OCI-M2 (cell line): ENCODE results near the gene INPP5B.
"Not testable (repeated sequence)": the region's sequence is repeated elsewhere in the genome, so short reads cannot be mapped to it uniquely, and the experiment has no call there.

ENCODE experiments used
- DNase-seq: peaks from one replicate; lab custom pipeline; 2025; ENCODE audit not compliant: unreplicated experiment; lab: John Stamatoyannopoulos, UW

INPP5B gene

GRCh38 chr1:37915476-37916093 lies 31.3 kb downstream of the INPP5B start:
- DNase-seq: no peak

DNA sequence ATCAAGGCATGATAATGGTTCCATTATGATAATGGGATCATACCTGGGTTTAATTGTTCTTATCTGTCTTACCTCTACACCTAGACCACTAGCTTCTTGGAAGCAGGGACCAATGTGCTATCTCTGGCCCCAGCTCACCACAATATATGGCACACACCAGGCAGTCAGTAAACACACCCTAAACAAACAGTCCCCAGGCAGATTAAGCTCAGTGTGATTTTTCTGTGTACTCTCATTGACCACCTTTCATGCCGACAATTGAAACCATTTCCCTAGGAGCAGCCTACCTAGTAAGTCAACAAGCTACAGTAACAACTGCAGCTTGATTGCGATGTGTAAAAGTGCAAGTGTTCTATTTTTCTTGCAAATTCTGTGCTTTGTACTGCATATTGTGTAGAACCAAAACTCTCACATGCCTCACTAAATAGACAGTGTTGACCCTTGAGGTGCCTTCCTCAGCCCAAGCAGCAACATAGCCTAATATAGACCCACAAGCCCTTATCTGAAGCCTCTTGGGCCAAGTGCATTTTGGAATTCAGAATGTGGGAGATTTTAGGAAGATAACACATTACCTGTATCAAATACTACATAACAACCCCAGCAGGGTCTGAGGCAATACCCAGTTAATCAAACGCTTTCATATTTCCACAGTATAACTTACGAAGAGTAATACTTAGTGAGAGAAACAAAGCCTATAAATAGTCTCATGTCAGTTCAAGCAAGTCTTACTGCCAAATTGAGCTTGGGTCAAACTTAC lies 32.0 kb downstream of the INPP5B start:
- DNase-seq: no peak

DNA sequence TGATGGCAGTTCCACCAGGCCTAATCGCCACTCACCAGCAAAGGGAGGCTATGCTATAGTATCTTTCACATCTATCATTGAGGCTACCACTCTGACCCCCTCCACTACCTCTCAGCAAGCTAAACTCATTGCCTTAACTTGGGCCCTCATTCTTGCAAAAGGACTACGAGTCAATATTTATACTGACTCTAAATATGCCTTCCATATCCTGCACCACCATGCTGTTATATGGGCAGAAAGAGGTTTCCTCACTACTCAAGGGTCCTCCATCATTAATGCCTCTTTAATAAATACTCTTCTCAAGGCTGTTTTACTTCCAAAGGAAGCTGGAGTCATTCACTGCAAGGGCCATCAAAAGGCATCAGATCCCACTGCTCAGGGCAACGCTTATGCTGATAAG lies 35.4 kb downstream of the INPP5B start:
- DNase-seq: not testable (repeated sequence)

DNA sequence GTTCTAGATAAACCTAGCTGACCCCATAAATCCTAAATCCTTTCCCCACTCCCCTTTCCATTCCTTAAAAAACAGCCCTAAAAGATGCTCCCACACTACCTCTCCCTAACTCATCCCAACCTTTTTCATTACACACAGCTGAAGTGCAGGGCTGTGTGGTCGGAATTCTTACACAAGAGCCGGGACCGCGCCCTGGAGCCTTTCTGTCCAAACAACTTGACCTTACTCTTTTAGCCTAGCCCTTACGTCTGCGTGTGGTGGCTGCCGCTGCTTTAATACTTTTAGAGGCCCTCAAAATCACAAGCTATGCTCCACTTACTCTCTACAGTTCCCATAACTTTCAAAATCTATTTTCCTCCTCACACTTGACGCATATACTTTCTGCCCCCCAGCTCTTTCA lies 36.0 kb downstream of the INPP5B start:
- DNase-seq: not testable (repeated sequence)

GRCh38 chr1:37908531-37908930 lies 38.3 kb downstream of the INPP5B start:
- not testable (repeated sequence) for DNase-seq

DNA sequence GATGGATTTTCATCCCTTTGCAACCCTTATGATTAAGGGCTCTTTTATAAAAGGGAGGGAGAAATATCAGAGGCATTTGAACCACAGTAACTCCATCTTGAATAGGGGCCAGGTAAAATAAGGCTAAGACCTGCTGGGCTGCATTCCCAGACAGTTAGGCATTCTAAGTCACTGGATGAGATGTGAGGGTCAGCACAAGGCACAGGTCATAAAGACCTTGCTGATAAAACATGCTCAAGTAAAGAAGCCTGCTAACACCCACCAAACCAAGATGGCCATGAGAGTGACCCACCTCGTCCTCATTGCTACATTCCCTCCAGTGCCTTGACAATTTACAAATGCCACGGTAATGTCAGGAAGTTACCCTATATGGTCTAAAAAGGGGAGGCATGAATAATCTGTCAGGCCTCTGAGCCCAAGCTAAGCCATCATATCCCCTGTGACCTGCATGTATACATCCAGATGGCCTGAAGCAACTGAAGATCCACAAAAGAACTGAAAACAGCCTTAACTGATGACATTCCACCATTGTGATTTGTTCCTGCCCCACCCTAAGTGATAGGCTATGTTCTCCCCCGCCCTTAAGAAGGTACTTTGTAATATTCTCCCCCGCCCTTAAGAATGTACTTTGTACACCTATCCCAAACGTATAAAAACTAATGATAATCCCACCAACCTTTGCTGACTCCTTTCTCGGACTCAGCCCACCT lies 39.3 kb downstream of the INPP5B start:
- DNase-seq: not testable (repeated sequence)

DNA sequence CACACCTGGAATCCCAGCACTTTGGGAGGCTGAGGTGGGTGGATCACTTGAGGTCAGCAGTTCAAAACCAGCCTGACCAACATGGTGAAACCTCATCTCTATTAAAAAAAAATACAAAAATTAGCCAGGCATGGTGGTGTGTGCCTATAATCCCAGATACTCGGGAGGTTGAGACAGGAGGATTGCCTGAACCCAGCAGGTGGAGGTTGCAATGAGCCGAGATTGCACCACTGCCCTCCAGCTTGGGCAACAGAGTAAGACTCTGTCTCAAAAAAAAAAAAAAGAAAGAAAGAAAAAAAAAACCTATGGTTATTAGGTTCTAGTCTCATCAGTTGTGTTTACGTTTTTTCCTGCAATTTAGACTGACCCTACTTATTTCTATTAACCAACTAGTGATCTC lies 40.3 kb downstream of the INPP5B start:
- DNase-seq: not testable (repeated sequence)

DNA sequence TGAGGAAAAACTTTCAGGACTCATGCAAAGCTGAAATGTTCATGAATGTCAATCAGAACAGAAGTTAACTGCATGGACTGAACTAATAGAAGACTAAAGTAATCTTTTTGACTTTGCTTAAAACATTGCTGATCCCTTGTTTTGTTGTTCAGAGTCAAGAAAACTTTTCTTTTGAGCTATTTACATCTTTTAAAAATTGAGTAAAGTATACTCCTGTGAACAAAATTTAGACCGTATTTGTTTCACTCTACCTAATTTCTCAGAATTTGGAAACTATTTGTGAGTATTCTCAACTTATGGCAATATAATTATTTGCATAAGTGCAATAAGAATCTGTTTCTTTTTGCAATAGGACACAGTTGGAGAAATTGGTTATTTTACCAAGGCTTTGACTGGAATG lies 41.1 kb downstream of the INPP5B start:
- no peak for DNase-seq

GRCh38 chr1:37903921-37904320 lies 42.9 kb downstream of the INPP5B start:
- DNase-seq: not testable (repeated sequence)

- DNase-seq: no peak
These were observed 43.9 kb downstream of the INPP5B start for GRCh38 chr1:37902983-37903382.

- no peak for DNase-seq
These were observed 45.0 kb downstream of the INPP5B start for GRCh38 chr1:37901893-37902225.

- DNase-seq: no peak
These were observed 45.5 kb downstream of the INPP5B start for GRCh38 chr1:37901191-37901892.

- DNase-seq: not testable (repeated sequence)
These were observed 49.3 kb downstream of the INPP5B start for GRCh38 chr1:37897563-37897962.

DNA sequence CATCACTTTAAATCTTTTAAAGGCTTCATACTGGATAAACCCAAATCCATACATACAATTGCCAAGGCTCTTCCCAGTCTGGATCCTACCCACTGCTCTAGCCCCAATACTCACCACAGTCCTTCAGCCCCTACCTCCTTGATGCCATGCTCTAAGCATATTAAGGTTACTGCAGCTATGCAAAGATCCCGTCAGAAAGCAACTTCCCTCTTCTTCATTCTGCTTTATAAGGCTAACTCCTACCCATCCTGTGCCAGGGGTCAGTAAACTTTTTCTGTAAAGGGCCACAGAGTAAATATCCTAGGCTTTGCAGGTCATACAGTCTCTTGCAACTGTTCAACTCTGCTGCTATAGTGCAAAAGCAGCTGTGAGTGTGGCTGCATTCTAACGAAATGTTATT lies 53.2 kb downstream of the INPP5B start:
- no peak for DNase-seq

DNA sequence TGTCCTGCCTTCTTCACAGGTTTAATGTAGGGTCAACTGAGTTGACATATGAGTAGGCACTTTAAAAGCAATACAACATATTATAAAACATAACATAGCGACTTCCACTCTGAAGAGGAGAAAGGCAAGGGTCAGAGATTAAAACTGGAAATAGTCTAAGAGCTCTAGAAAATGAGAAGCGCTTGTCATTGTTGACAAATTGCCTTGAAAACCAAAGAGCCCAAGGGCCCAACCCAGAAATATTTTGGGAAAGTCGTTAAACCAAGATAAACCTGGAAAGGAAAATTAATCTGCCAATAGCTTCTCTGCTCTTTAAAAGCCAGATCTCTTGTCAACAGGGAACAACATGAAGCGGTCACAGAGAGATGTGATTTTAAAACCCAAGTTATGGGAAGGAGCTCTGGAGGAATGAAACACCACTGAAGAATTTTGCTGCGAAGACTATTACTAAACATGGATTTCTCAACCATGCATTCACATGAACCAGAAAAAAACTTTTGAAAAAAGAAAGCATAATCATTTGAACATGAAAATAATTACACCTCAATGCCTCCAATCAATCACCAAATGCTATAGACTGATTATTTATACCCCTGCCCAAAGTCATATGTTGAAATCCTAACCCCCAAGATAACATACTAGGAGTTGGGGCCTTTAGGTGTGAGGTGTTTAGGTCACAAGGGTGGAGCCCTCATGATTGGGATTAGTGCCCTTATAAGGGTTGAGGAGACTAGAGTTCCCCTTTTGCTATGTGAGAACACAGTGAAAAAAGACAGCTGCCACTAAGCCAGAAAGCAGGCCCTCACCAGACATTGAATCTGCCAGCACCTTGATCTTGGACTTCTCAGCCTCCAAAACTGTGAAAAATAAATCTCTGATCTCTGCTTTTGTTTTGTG lies 54.5 kb downstream of the INPP5B start:
- no peak for DNase-seq

DNA sequence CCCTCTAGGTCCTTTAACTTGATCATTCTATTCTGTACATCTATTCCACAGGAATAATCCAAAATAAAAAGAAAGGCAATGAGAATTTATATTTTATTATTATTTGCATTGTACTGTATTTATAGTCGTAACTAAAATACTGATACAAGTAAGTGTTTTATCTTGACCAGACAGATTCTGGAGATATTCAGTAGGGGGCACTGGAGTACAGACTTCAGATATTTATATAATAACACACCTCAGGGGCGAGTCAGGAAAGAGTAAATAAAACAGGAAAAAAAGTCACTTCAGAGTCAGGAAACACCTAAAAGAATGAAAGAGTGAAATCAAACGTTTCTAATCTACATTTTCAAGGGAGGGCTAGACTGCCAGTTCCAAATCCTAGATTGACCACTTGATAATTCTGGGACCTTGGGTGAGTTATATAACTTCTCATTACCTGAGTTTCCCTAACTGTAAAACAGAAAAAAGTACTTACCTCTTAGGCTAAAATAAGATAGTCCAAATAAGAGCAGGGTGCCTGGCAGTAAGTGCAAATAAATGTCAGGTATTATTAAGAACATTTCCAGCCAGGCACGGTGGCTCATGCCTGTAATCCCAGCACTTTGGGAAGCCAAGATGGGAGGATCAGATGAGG lies 56.4 kb downstream of the INPP5B start:
- no peak for DNase-seq

- no peak for DNase-seq
These were observed 58.7 kb downstream of the INPP5B start for GRCh38 chr1:37888022-37888700.

DNA sequence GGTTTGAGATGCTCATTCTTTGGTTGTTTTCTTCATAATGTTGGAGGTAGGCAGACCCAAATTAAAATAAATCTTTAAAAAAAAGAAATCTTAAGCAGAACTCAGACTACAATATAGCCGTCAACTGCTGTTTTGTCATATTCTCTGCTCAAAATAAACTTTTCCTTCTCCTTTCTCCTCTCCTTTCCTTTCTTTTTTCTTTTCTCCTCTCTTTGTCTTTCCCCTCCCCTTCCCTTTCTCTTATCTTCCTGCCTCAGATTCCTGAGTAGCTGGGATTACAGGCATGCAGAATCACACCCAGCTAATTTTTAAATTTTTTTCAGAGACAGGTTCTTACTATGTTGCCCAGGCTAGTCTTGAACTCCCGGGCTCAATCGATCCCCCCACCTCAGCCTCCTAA lies 62.7 kb downstream of the INPP5B start:
- DNase-seq: peak; percentile 38

- DNase-seq: no peak
These were observed 63.2 kb downstream of the INPP5B start for GRCh38 chr1:37883671-37884070.

DNA sequence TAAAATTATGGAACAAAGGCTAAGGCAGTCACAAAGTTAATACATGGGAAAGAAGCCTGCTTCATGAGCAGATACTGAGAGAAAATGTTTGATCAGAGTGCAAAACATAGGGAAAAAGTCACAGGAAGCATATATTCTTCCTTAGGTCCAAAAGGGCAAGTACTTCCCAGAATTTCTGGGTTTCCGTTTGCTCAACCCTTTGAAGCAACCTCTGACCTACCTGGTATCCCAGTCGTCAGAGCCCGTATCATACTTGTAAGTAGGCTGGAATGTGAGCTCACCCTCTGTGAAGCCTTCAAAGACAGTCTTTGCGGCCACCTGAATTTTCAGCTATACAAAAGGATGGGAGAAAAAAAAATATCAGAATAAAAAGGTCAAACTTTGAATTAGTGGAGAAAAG lies 67.0 kb downstream of the INPP5B start:
- DNase-seq: no peak
